ENCODE measurements around the gene MRTFA.

The MRTFA gene

GRCh38 chr22:40453671-40454070 lies 182.8 kb downstream of the MRTFA start:
- TF ChIP-seq, protein P1, sequence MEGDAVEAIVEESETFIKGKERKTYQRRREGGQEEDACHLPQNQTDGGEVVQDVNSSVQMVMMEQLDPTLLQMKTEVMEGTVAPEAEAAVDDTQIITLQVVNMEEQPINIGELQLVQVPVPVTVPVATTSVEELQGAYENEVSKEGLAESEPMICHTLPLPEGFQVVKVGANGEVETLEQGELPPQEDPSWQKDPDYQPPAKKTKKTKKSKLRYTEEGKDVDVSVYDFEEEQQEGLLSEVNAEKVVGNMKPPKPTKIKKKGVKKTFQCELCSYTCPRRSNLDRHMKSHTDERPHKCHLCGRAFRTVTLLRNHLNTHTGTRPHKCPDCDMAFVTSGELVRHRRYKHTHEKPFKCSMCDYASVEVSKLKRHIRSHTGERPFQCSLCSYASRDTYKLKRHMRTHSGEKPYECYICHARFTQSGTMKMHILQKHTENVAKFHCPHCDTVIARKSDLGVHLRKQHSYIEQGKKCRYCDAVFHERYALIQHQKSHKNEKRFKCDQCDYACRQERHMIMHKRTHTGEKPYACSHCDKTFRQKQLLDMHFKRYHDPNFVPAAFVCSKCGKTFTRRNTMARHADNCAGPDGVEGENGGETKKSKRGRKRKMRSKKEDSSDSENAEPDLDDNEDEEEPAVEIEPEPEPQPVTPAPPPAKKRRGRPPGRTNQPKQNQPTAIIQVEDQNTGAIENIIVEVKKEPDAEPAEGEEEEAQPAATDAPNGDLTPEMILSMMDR (IDR thresholded peaks at IDR 0.05) = no peak

GRCh38 chr22:40452730-40453487 lies 183.6 kb downstream of the MRTFA start:
- TF ChIP-seq, protein P1 (IDR thresholded peaks at IDR 0.05) = no peak
- Histone ChIP-seq H2AFZ (no peak overlapping the region), H3K79me2 (no peaks in the 10 kb centered on the region), H3K36me3 (ENCODE audit: control insufficient read depth, insufficient read depth, low read length) (no peaks in the 10 kb centered on the region), H3K9me3 (ENCODE audit: control insufficient read depth, low read length) (no peaks in the 10 kb centered on the region), H3K4me3 (ENCODE audit: low read depth, low read length) (no peak overlapping the region), H3K27ac (peak overlapping the region; percentile 39), H3K4me1 (peaks cover 3% of the 10 kb centered on the region), H3K9ac (no peak overlapping the region), H3K4me2 (ENCODE audit: low read length) (no peak overlapping the region), H3K27me3 (ENCODE audit: control insufficient read depth, insufficient read depth, low read length) (no peaks in the 10 kb centered on the region)

More at GRCh38 chr22:40453671-40454070, 182.8 kb downstream of the MRTFA start:
- no peak overlapping the region for H3K9ac ChIP-seq
- no peak overlapping the region for H3K27ac ChIP-seq
- H3K4me2 ChIP-seq (ENCODE audit: low read length) = no peak overlapping the region
- no peaks in the 10 kb centered on the region for H3K36me3 ChIP-seq (ENCODE audit: control insufficient read depth, insufficient read depth, low read length)
- no peaks in the 10 kb centered on the region for H3K27me3 ChIP-seq (ENCODE audit: control insufficient read depth, insufficient read depth, low read length)
- H3K79me2 ChIP-seq = no peaks in the 10 kb centered on the region
- no peaks in the 10 kb centered on the region for H3K9me3 ChIP-seq (ENCODE audit: control insufficient read depth, low read length)
- peaks cover 3% of the 10 kb centered on the region for H3K4me1 ChIP-seq
- H2AFZ ChIP-seq = no peak overlapping the region
- H3K4me3 ChIP-seq (ENCODE audit: low read depth, low read length) = no peak overlapping the region

DNA sequence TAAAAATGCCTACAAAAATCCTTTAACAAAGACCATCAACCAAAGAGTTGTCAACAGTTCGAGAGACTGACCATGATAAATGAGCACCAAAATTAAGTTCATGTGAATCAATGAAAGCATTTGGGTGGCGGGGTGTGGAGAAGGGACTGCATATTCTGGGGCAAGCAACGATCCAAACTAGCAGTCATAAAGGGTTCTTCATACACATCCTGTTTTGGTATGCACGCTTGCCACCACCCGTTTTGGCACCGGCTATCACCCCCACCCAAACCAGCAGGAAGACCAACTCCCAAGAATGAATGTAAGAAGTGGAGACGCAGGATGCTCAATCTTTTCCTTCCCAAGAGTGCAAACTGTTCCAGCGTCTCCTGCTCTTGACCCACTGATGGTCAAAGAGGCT lies 185.3 kb downstream of the MRTFA start:
- H2AFZ ChIP-seq = no peak overlapping the region
- no peaks in the 10 kb centered on the region for H3K9me3 ChIP-seq (ENCODE audit: control insufficient read depth, low read length)
- no peak overlapping the region for H3K4me3 ChIP-seq (ENCODE audit: low read depth, low read length)
- H3K27ac ChIP-seq = no peak overlapping the region
- H3K9ac ChIP-seq = no peak overlapping the region
- H3K4me1 ChIP-seq = peaks cover 3% of the 10 kb centered on the region
- H3K4me2 ChIP-seq (ENCODE audit: low read length) = no peak overlapping the region
- no peaks in the 10 kb centered on the region for H3K36me3 ChIP-seq (ENCODE audit: control insufficient read depth, insufficient read depth, low read length)
- H3K27me3 ChIP-seq (ENCODE audit: control insufficient read depth, insufficient read depth, low read length) = no peaks in the 10 kb centered on the region
- TF ChIP-seq, protein P1 (IDR thresholded peaks at IDR 0.05) = no peak
- no peaks in the 10 kb centered on the region for H3K79me2 ChIP-seq

- Histone ChIP-seq H3K4me1 (peaks cover 3% of the 10 kb centered on the region), H3K27me3 (ENCODE audit: control insufficient read depth, insufficient read depth, low read length) (no peaks in the 10 kb centered on the region), H3K36me3 (ENCODE audit: control insufficient read depth, insufficient read depth, low read length) (no peaks in the 10 kb centered on the region), H3K4me3 (ENCODE audit: low read depth, low read length) (no peak overlapping the region), H3K4me2 (ENCODE audit: low read length) (no peak overlapping the region), H3K79me2 (no peaks in the 10 kb centered on the region), H3K27ac (no peak overlapping the region), H3K9ac (no peak overlapping the region), H2AFZ (no peak overlapping the region), H3K9me3 (ENCODE audit: control insufficient read depth, low read length) (no peaks in the 10 kb centered on the region)
- TF ChIP-seq, protein P1 (IDR thresholded peaks at IDR 0.05) = no peak
These were observed 185.9 kb downstream of the MRTFA start for GRCh38 chr22:40450616-40451015.

DNA sequence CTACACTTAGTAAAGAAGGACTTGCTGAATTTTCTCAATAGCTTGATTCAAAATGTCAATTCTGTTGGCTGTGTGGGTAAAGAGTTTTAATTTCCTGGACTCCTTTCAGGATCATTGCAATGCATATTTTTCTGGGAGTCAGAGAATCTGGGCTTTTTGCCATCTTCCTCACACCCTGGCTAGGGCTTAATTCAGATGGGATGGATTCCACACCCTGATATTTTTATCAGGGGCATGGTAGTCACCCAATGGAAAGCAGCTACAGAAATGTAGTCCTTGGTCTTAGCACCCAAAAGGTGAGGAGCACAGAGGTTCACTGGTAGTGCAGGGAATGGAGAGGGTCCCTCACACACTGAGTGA lies 186.9 kb downstream of the MRTFA start:
- H3K79me2 ChIP-seq = no peaks in the 10 kb centered on the region
- no peaks in the 10 kb centered on the region for H3K27me3 ChIP-seq (ENCODE audit: control insufficient read depth, insufficient read depth, low read length)
- H3K27ac ChIP-seq = no peak overlapping the region
- no peak overlapping the region for H3K4me2 ChIP-seq (ENCODE audit: low read length)
- TF ChIP-seq, protein P1 (IDR thresholded peaks at IDR 0.05) = no peak
- H3K9ac ChIP-seq = no peak overlapping the region
- H3K36me3 ChIP-seq (ENCODE audit: control insufficient read depth, insufficient read depth, low read length) = no peaks in the 10 kb centered on the region
- no peak overlapping the region for H2AFZ ChIP-seq
- H3K4me1 ChIP-seq = peaks cover 3% of the 10 kb centered on the region
- no peaks in the 10 kb centered on the region for H3K9me3 ChIP-seq (ENCODE audit: control insufficient read depth, low read length)
- H3K4me3 ChIP-seq (ENCODE audit: low read depth, low read length) = no peak overlapping the region

All from parathyroid adenoma (tissue), 2 donors.